NOMO-1 treated with DMSO at 0.1 percent for 48 hours (cell line): Measurements from ENCODE around the gene RBSN.

Experiments
- DNase-seq: peaks from one replicate; lab custom pipeline; 2025; ENCODE audit not compliant: unreplicated experiment; lab: John Stamatoyannopoulos, UW

Gene RBSN

GRCh38 chr3:15063238-15063637, 35.7 kb downstream of the RBSN start:
- DNase-seq, result no peak

GRCh38 chr3:15060029-15060428, 38.9 kb downstream of the RBSN start:
- DNase-seq, result no peak

- no peak for DNase-seq
Measured at GRCh38 chr3:15056676-15057404, 42.1 kb downstream of the RBSN start.

GRCh38 chr3:15055019-15055557, 43.9 kb downstream of the RBSN start:
- DNase-seq, result no peak

GRCh38 chr3:15053541-15053940, 45.4 kb downstream of the RBSN start:
- DNase-seq, result no peak

- no peak for DNase-seq
Measured at GRCh38 chr3:15052335-15053242, 46.4 kb downstream of the RBSN start.

GRCh38 chr3:15051531-15051930, 47.4 kb downstream of the RBSN start:
- DNase-seq, result peak; percentile 33

GRCh38 chr3:15050405-15051092, 48.4 kb downstream of the RBSN start:
- peak; percentile 34 for DNase-seq

- no peak for DNase-seq
Measured at GRCh38 chr3:15049584-15049983, 49.4 kb downstream of the RBSN start.

- no peak for DNase-seq
Measured at GRCh38 chr3:15045667-15046066, 53.3 kb downstream of the RBSN start.

- DNase-seq, result no peak
Measured at GRCh38 chr3:15044326-15044725, 54.6 kb downstream of the RBSN start.

- DNase-seq, result no peak
Measured at GRCh38 chr3:15043408-15044171, 55.4 kb downstream of the RBSN start.

GRCh38 chr3:15042936-15043335, 56.0 kb downstream of the RBSN start:
- no peak for DNase-seq

GRCh38 chr3:15041950-15042349, 57.0 kb downstream of the RBSN start:
- no peak for DNase-seq

GRCh38 chr3:15040844-15041243, 58.1 kb downstream of the RBSN start:
- no peak for DNase-seq

- no peak for DNase-seq
Measured at GRCh38 chr3:15038306-15038705, 60.6 kb downstream of the RBSN start.

- no peak for DNase-seq
Measured at GRCh38 chr3:15033103-15033502, 65.8 kb downstream of the RBSN start.

- DNase-seq, result no peak
Measured at GRCh38 chr3:15032650-15033049, 66.3 kb downstream of the RBSN start.

- DNase-seq, result no peak
Measured at GRCh38 chr3:15029625-15030024, 69.3 kb downstream of the RBSN start.

- DNase-seq, result no peak
Measured at GRCh38 chr3:15023719-15024118, 75.2 kb downstream of the RBSN start.

- DNase-seq, result no peak
Measured at GRCh38 chr3:15023249-15023648, 75.7 kb downstream of the RBSN start.
